HepG2 (cell line): ENCODE results near the gene PYGB. TPM values are rescaled to one million over a fixed set of nuclear protein-coding genes. Genes with fewer than 3 reads are reported as not detected.

ENCODE experiments used
- DMAP1 ChIP-seq: IDR thresholded peaks from 2 replicates; pipeline ENCODE4 v1.6.1; 2016
- HNF4G ChIP-seq, 2 experiments: sonication (generic) in 1 of 2; formaldehyde crosslinking in 1 of 2; IDR thresholded peaks; 2 replicates each; pipeline versions ENCODE4 v1.4.0 to v1.6.1; 2011 to 2020; ENCODE audit warnings: borderline replicate concordance in 2 of 2, low read depth in 2 of 2, mild to moderate bottlenecking in 2 of 2, low read length in 1 of 2, missing genetic modification reagents in 1 of 2, moderate library complexity in 1 of 2
- HOXD1 ChIP-seq: sonication (generic); formaldehyde crosslinking; IDR thresholded peaks from 2 replicates; pipeline ENCODE4 v1.5.0; 2020; ENCODE audit warnings: missing genetic modification reagents
- IRF2 ChIP-seq: IDR thresholded peaks from 2 replicates; pipeline ENCODE4 v1.6.1; 2018; ENCODE audit warnings: missing genetic modification reagents, missing compliant biosample characterization
- KDM3A ChIP-seq: IDR thresholded peaks from 2 replicates; pipeline ENCODE4 v1.6.1; 2018; ENCODE audit warnings: low read depth, missing compliant biosample characterization
- KLF16 ChIP-seq, 2 experiments: sonication (generic) in 1 of 2; formaldehyde crosslinking in 1 of 2; IDR thresholded peaks; 2 replicates each; pipeline versions ENCODE4 v1.6.1 to v1.8.0; 2016 to 2023; ENCODE audit warnings: missing genetic modification reagents in 2 of 2, missing compliant biosample characterization in 1 of 2
- MAFG ChIP-seq: sonication (generic); formaldehyde crosslinking; IDR thresholded peaks from 2 replicates; pipeline ENCODE4 v1.5.1; 2020; ENCODE audit warnings: mild to moderate bottlenecking, missing genetic modification reagents
- MXI1 ChIP-seq: IDR thresholded peaks from 3 replicates; pipeline ENCODE4 v1.6.1; 2012; ENCODE audit warnings: low read depth, low read length, inconsistent platforms, borderline replicate concordance
- NFRKB ChIP-seq: fragments of 450-650 bp; IDR thresholded peaks from 2 replicates; pipeline ENCODE4 v1.6.1; 2017
- PCBP2 ChIP-seq: fragments of 200-400 bp; formaldehyde crosslinking; optimal IDR thresholded peaks from 2 replicates; pipeline ENCODE3; 2018; ENCODE audit warnings: low read length, low read depth; ENCODE audit not compliant: poor library complexity, severe bottlenecking
- RFX3 ChIP-seq: IDR thresholded peaks from 2 replicates; pipeline ENCODE4 v1.6.1; 2016; ENCODE audit warnings: missing biosample characterization, missing genetic modification reagents
- THAP11 ChIP-seq: IDR thresholded peaks from 2 replicates; pipeline ENCODE4 v1.6.1; 2016; ENCODE audit warnings: missing biosample characterization, missing genetic modification reagents
- U2AF1 ChIP-seq: fragments of 200-400 bp; formaldehyde crosslinking; optimal IDR thresholded peaks from 2 replicates; pipeline ENCODE3; 2017; ENCODE audit warnings: mild to moderate bottlenecking, low read depth, low read length
- XBP1 ChIP-seq: sonication (generic); formaldehyde crosslinking; IDR thresholded peaks from 2 replicates; pipeline ENCODE4 v1.5.0; 2020; ENCODE audit warnings: missing genetic modification reagents
- ZBTB20 ChIP-seq: sonication (generic); formaldehyde crosslinking; IDR thresholded peaks from 2 replicates; pipeline ENCODE4 v1.8.1; 2023; ENCODE audit warnings: missing genetic modification reagents, low read depth, mild to moderate bottlenecking, borderline replicate concordance
- ZFAT ChIP-seq: sonication (generic); formaldehyde crosslinking; conservative IDR thresholded peaks from 2 replicates; pipeline ENCODE4 v1.8.1; 2023; ENCODE audit warnings: missing genetic modification reagents, inconsistent platforms
- ZNF292 ChIP-seq: sonication (generic); formaldehyde crosslinking; IDR thresholded peaks from 2 replicates; pipeline ENCODE4 v1.8.1; 2022; ENCODE audit warnings: mild to moderate bottlenecking, low read depth, missing genetic modification reagents, borderline replicate concordance
- ZNF589 ChIP-seq: sonication (generic); formaldehyde crosslinking; conservative IDR thresholded peaks from 2 replicates; pipeline ENCODE4 v1.8.0; 2022; ENCODE audit warnings: mild to moderate bottlenecking, moderate library complexity, missing genetic modification reagents
- ZNF616 ChIP-seq: sonication (generic); formaldehyde crosslinking; IDR thresholded peaks from 2 replicates; pipeline ENCODE4 v1.5.0; 2020; ENCODE audit warnings: low read depth, mild to moderate bottlenecking, missing genetic modification reagents
- polyA plus RNA-seq, 8 experiments: library from polyadenylated mRNA; depleted of rRNA in 3 of 8; stranded (reverse) in 7 of 8; unstranded in 1 of 8; fragments of >200 nt; fragmentation: Illumina TruSeq in 4 of 8; extraction: Trizol in 4 of 8; gene quantifications; 2 replicates each; pipeline versions ENCODE4 v1.2.1 to v1.2.3, GENCODE V29; 2011 to 2016; ENCODE audit warnings: low read depth in 4 of 8, missing spikeins in 1 of 8, mixed read lengths in 1 of 8; ENCODE audit not compliant: insufficient read depth in 1 of 8
- total RNA-seq, 5 experiments: library from RNA; depleted of rRNA; stranded (reverse); fragments of >200 nt; fragmentation: Illumina TruSeq; extraction: Trizol; gene quantifications; 2 replicates each; pipeline ENCODE4 v1.2.3, GENCODE V29; 2016; ENCODE audit warnings: low read depth in 1 of 5
- TF ChIP-seq, protein P1 (sequence below): sonication (generic); formaldehyde crosslinking; IDR thresholded peaks from 2 replicates; pipeline ENCODE4 v1.4.0; 2020; ENCODE audit warnings: missing genetic modification reagents, borderline replicate concordance
- TF ChIP-seq, protein P2 (sequence below): sonication (generic); formaldehyde crosslinking; IDR thresholded peaks from 2 replicates; pipeline ENCODE4 v1.4.0; 2020; ENCODE audit warnings: missing genetic modification reagents
- TF ChIP-seq, protein P3 (sequence below): sonication (generic); formaldehyde crosslinking; IDR thresholded peaks from 2 replicates; pipeline ENCODE4 v1.4.0; 2020; ENCODE audit warnings: missing genetic modification reagents
- TF ChIP-seq, protein P4 (sequence below): sonication (generic); formaldehyde crosslinking; IDR thresholded peaks from 2 replicates; pipeline ENCODE4 v1.4.0; 2020; ENCODE audit warnings: missing genetic modification reagents

PYGB gene
- total and polyA plus RNA-seq, 2 of the 13 experiments (the other 11 are each of a cell fraction or from before 2014, with no cell fraction given): 24.2 to 86.3 TPM

DNA sequence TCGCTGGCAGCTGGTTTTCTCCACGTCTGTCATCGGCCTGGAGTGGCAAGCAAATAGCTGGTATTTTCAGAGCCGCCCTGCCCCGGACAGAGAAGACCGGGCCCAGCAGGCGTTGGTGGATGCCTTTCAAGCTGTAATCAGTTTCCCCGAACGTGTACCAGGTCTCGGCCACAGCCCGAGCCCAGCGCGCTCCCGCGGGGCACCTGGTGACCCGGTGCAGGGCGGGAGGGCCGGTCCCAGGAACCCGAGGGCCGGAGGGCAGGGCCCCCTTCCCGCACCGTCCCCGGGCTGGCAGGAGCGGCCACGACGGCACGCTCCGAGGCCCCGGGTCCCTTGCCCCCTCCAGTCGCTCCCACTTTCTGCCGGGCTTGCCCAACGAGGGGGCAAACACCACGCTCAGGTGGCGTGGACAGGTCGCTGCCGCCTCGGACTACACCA, 348 bp upstream of the PYGB start (continued):
- TF ChIP-seq DMAP1 (no peak; the same call in 1 of the 2 replicates), RFX3 (CRISPR knock-in tag) (no peak), NFRKB (no peak), PCBP2 (no peak), HOXD1 (CRISPR knock-in tag) (no peak), MAFG (CRISPR knock-in tag) (peak; percentile 73; the same call in 1 of the 2 replicates), ZFAT (CRISPR knock-in tag) (peak; percentile 64), THAP11 (CRISPR knock-in tag) (no peak), ZNF589 (CRISPR knock-in tag) (no peak), U2AF1 (no peak), HNF4G (IDR thresholded peaks at IDR 0.05; ENCODE audit: borderline replicate concordance, low read depth, low read length) (peak; percentile 11; the same call in 1 of the 2 replicates), HNF4G (CRISPR knock-in tag; IDR thresholded peaks at IDR 0.05; ENCODE audit: borderline replicate concordance, low read depth) (no peak; the same call in 1 of the 2 replicates), MXI1 (peak; percentile 0; the same call in 1 of the 3 replicates), ZBTB20 (CRISPR knock-in tag) (0 out of 2 replicates have a peak, but pooled peaks have one; percentile 18), ZNF616 (CRISPR knock-in tag) (no peak), IRF2 (CRISPR knock-in tag) (no peak), XBP1 (CRISPR knock-in tag) (no peak), ZNF292 (no peak), KLF16 (CRISPR knock-in tag; IDR thresholded peaks at IDR 0.05) (no peak; a peak in 1 of 4 replicates), KDM3A (CRISPR knock-in tag) (no peak)
- TF ChIP-seq, protein P1, sequence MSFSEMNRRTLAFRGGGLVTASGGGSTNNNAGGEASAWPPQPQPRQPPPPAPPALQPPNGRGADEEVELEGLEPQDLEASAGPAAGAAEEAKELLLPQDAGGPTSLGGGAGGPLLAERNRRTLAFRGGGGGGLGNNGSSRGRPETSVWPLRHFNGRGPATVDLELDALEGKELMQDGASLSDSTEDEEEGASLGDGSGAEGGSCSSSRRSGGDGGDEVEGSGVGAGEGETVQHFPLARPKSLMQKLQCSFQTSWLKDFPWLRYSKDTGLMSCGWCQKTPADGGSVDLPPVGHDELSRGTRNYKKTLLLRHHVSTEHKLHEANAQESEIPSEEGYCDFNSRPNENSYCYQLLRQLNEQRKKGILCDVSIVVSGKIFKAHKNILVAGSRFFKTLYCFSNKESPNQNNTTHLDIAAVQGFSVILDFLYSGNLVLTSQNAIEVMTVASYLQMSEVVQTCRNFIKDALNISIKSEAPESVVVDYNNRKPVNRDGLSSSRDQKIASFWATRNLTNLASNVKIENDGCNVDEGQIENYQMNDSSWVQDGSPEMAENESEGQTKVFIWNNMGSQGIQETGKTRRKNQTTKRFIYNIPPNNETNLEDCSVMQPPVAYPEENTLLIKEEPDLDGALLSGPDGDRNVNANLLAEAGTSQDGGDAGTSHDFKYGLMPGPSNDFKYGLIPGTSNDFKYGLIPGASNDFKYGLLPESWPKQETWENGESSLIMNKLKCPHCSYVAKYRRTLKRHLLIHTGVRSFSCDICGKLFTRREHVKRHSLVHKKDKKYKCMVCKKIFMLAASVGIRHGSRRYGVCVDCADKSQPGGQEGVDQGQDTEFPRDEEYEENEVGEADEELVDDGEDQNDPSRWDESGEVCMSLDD (CRISPR knock-in tag): peak; percentile 48; the same call in 1 of the 2 replicates
- TF ChIP-seq, protein P2, sequence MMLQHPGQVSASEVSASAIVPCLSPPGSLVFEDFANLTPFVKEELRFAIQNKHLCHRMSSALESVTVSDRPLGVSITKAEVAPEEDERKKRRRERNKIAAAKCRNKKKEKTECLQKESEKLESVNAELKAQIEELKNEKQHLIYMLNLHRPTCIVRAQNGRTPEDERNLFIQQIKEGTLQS (CRISPR knock-in tag): no peak
- TF ChIP-seq, protein P3, sequence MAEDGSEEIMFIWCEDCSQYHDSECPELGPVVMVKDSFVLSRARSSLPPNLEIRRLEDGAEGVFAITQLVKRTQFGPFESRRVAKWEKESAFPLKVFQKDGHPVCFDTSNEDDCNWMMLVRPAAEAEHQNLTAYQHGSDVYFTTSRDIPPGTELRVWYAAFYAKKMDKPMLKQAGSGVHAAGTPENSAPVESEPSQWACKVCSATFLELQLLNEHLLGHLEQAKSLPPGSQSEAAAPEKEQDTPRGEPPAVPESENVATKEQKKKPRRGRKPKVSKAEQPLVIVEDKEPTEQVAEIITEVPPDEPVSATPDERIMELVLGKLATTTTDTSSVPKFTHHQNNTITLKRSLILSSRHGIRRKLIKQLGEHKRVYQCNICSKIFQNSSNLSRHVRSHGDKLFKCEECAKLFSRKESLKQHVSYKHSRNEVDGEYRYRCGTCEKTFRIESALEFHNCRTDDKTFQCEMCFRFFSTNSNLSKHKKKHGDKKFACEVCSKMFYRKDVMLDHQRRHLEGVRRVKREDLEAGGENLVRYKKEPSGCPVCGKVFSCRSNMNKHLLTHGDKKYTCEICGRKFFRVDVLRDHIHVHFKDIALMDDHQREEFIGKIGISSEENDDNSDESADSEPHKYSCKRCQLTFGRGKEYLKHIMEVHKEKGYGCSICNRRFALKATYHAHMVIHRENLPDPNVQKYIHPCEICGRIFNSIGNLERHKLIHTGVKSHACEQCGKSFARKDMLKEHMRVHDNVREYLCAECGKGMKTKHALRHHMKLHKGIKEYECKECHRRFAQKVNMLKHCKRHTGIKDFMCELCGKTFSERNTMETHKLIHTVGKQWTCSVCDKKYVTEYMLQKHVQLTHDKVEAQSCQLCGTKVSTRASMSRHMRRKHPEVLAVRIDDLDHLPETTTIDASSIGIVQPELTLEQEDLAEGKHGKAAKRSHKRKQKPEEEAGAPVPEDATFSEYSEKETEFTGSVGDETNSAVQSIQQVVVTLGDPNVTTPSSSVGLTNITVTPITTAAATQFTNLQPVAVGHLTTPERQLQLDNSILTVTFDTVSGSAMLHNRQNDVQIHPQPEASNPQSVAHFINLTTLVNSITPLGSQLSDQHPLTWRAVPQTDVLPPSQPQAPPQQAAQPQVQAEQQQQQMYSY (CRISPR knock-in tag): peak; percentile 13; the same call in 1 of the 2 replicates
- TF ChIP-seq, protein P4, sequence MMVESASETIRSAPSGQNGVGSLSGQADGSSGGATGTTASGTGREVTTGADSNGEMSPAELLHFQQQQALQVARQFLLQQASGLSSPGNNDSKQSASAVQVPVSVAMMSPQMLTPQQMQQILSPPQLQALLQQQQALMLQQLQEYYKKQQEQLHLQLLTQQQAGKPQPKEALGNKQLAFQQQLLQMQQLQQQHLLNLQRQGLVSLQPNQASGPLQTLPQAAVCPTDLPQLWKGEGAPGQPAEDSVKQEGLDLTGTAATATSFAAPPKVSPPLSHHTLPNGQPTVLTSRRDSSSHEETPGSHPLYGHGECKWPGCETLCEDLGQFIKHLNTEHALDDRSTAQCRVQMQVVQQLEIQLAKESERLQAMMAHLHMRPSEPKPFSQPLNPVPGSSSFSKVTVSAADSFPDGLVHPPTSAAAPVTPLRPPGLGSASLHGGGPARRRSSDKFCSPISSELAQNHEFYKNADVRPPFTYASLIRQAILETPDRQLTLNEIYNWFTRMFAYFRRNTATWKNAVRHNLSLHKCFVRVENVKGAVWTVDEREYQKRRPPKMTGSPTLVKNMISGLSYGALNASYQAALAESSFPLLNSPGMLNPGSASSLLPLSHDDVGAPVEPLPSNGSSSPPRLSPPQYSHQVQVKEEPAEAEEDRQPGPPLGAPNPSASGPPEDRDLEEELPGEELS (CRISPR knock-in tag): peak; percentile 47; the same call in 1 of the 2 replicates
